SK-N-SH (cell line): ENCODE measurements around the gene VKORC1L1. TPM values are rescaled to one million over a fixed set of nuclear protein-coding genes. Genes with fewer than 3 reads are reported as not detected.
A peak's percentile ranks its signal among the peaks of the same experiment; 100 is the strongest.

Experiments
- CTCF ChIA-PET: fragments of 300-600, 350-600 bp; formaldehyde crosslinking; extraction: SDS; loops from one replicate; lab custom pipeline; 2021; lab: Yijun Ruan, JAX
- POLR2A ChIA-PET: fragments of 350-600 bp; sonication (Branson Sonifier 250); formaldehyde crosslinking; extraction: SDS; loops from one replicate; lab custom pipeline; 2020; ENCODE audit warnings: antibody characterized with exemption, inconsistent platforms; lab: Yijun Ruan, JAX
- DNase-seq: peaks from one replicate; pipeline ENCODE4 v3.0.0; 2012
- H2AFZ ChIP-seq: fragments of 200-600 bp; sonication (generic); 2 replicates; pipeline ENCODE4 v1.8.1; 2016; ENCODE audit warnings: antibody characterized with exemption, mild to moderate bottlenecking, low read depth
- H3F3A ChIP-seq: fragments of 200-600 bp; sonication (generic); replicated peaks from 2 replicates; pipeline ENCODE3; 2016; ENCODE audit warnings: antibody characterized with exemption, mild to moderate bottlenecking; ENCODE audit not compliant: insufficient read depth
- H3K27ac ChIP-seq, 2 experiments: fragments of 200-500 bp in 1 of 2; fragments of 200-600 bp in 1 of 2; sonication (Bioruptor generic) in 1 of 2; sonication (generic), shearing (Covaris generic) in 1 of 2; 2 replicates each; pipeline versions ENCODE4 v1.5.1 to v1.6.1; 2014 to 2016; ENCODE audit warnings: low read depth in 2 of 2, inconsistent platforms in 1 of 2, low read length in 1 of 2, mild to moderate bottlenecking in 1 of 2, mixed read lengths in 1 of 2
- H3K27me3 ChIP-seq: fragments of 200-600 bp; sonication (generic), shearing (Covaris generic); 2 replicates; pipeline ENCODE4 v1.6.1; 2016; ENCODE audit warnings: mixed run types; ENCODE audit not compliant: insufficient read depth
- H3K36me3 ChIP-seq, 2 experiments: fragments of 200-500 bp in 1 of 2; fragments of 200-600 bp in 1 of 2; sonication (Bioruptor generic) in 1 of 2; sonication (generic) in 1 of 2; replicated peaks in 1 of 2; 2 replicates each; pipeline versions ENCODE3 to v1.5.1; 2014 to 2016; ENCODE audit warnings: low read length in 1 of 2, mild to moderate bottlenecking in 1 of 2; ENCODE audit not compliant: insufficient read depth in 2 of 2, control insufficient read depth in 1 of 2
- H3K4me1 ChIP-seq, 2 experiments: fragments of 200-500 bp in 1 of 2; fragments of 200-600 bp in 1 of 2; sonication (Bioruptor generic) in 1 of 2; sonication (generic), shearing (Covaris generic) in 1 of 2; 2 replicates each; pipeline versions ENCODE4 v1.5.1 to v1.6.1; 2014 to 2016; ENCODE audit warnings: low read depth in 1 of 2, low read length in 1 of 2, mixed run types in 1 of 2; ENCODE audit not compliant: insufficient read depth in 2 of 2, control insufficient read depth in 1 of 2
- H3K4me2 ChIP-seq: fragments of 200-600 bp; sonication (generic), shearing (Covaris generic); 2 replicates; pipeline ENCODE4 v1.6.1; 2017; ENCODE audit warnings: mixed run types
- H3K4me3 ChIP-seq, 2 experiments: fragments of 200-500 bp in 1 of 2; fragments of 200-600 bp in 1 of 2; sonication (Bioruptor generic) in 1 of 2; sonication (generic), shearing (Covaris generic) in 1 of 2; 2 replicates each; pipeline versions ENCODE4 v1.5.1 to v1.8.1; 2014 to 2016; ENCODE audit warnings: low read depth in 2 of 2, inconsistent platforms in 1 of 2, low read length in 1 of 2, mild to moderate bottlenecking in 1 of 2, mixed read lengths in 1 of 2, moderate library complexity in 1 of 2
- H3K79me2 ChIP-seq: fragments of 200-600 bp; sonication (generic); 2 replicates; pipeline ENCODE4 v1.8.1; 2017; ENCODE audit warnings: mild to moderate bottlenecking; ENCODE audit not compliant: insufficient read depth
- H3K9ac ChIP-seq: fragments of 200-600 bp; sonication (generic); 2 replicates; pipeline ENCODE4 v1.6.1; 2017; ENCODE audit warnings: mixed run types
- H3K9me2 ChIP-seq: fragments of 200-600 bp; sonication (generic); 2 replicates; pipeline ENCODE4 v1.6.1; 2017; ENCODE audit warnings: mixed run types
- H3K9me3 ChIP-seq: fragments of 200-600 bp; sonication (generic); 2 replicates; pipeline ENCODE4 v1.6.1; 2017; ENCODE audit warnings: mixed run types, mild to moderate bottlenecking, moderate library complexity
- H4K20me1 ChIP-seq: fragments of 200-600 bp; sonication (generic); 2 replicates; pipeline ENCODE4 v1.6.1; 2017; ENCODE audit warnings: mild to moderate bottlenecking, mixed run types; ENCODE audit not compliant: insufficient read depth
- CHD2 ChIP-seq: fragments of 150-350 bp; IDR thresholded peaks from 2 replicates; pipeline ENCODE4 v1.6.1; 2018; ENCODE audit warnings: low read length; ENCODE audit not compliant: partially characterized antibody
- ELF1 ChIP-seq: IDR thresholded peaks from 2 replicates; pipeline ENCODE4 v1.4.0; 2012
- FOSL2 ChIP-seq: IDR thresholded peaks from 2 replicates; pipeline ENCODE4 v1.4.0; 2012; ENCODE audit warnings: low read depth, mild to moderate bottlenecking, moderate library complexity, borderline replicate concordance
- FOXM1 ChIP-seq: IDR thresholded peaks from 2 replicates; pipeline ENCODE4 v1.4.0; 2012; ENCODE audit warnings: low read depth, mild to moderate bottlenecking
- GABPA ChIP-seq: IDR thresholded peaks from 2 replicates; pipeline ENCODE4 v1.4.0; 2012; ENCODE audit warnings: low read depth, mild to moderate bottlenecking
- IRF3 ChIP-seq: fragments of 150-350 bp; IDR thresholded peaks from 2 replicates; pipeline ENCODE4 v1.6.1; 2016; ENCODE audit warnings: mild to moderate bottlenecking, low read depth, low read length
- JUND ChIP-seq: IDR thresholded peaks from 2 replicates; pipeline ENCODE4 v1.4.0; 2012
- MEF2A ChIP-seq: IDR thresholded peaks from 2 replicates; pipeline ENCODE4 v1.4.0; 2012; ENCODE audit warnings: low read depth, borderline replicate concordance
- MXI1 ChIP-seq: IDR thresholded peaks from 2 replicates; pipeline ENCODE4 v1.6.1; 2012; ENCODE audit warnings: mild to moderate bottlenecking, low read depth, low read length, improper control_type of control experiment
- NFIC ChIP-seq: IDR thresholded peaks from 2 replicates; pipeline ENCODE4 v1.4.0; 2012; ENCODE audit warnings: borderline replicate concordance
- PBX3 ChIP-seq: IDR thresholded peaks from 2 replicates; pipeline ENCODE4; 2012
- POLR2AphosphoS5 ChIP-seq: IDR thresholded peaks from 2 replicates; pipeline ENCODE4 v1.6.1; 2012; ENCODE audit warnings: low read depth, low read length
- RAD21 ChIP-seq: IDR thresholded peaks from 2 replicates; pipeline ENCODE4 v1.6.1; 2012; ENCODE audit warnings: mild to moderate bottlenecking, low read length
- RCOR1 ChIP-seq: fragments of 150-350 bp; IDR thresholded peaks from 2 replicates; pipeline ENCODE4 v1.6.1; 2017; ENCODE audit warnings: antibody characterized with exemption, low read length
- RFX5 ChIP-seq: IDR thresholded peaks from 2 replicates; pipeline ENCODE4 v1.6.1; 2012; ENCODE audit warnings: mild to moderate bottlenecking, improper control_type of control experiment, low read length
- SIN3A ChIP-seq: IDR thresholded peaks from 2 replicates; pipeline ENCODE4 v1.6.1; 2012; ENCODE audit warnings: low read depth, mild to moderate bottlenecking, low read length, moderate library complexity, borderline replicate concordance
- TAF1 ChIP-seq: IDR thresholded peaks from 2 replicates; pipeline ENCODE4 v1.6.1; 2012; ENCODE audit warnings: low read depth, mild to moderate bottlenecking, low read length, moderate library complexity, borderline replicate concordance
- USF1 ChIP-seq: IDR thresholded peaks from 2 replicates; pipeline ENCODE4 v1.4.0; 2012; ENCODE audit warnings: low read depth, borderline replicate concordance
- ZBTB33 ChIP-seq: IDR thresholded peaks from 2 replicates; pipeline ENCODE4 v1.4.0; 2012; ENCODE audit warnings: low read depth, borderline replicate concordance
- WGBS: methylation state at CpG from one replicate; pipeline ENCODE4 v1.1.6; 2017; ENCODE audit warnings: low lambda C conversion rate; 5-methylcytosine and 5-hydroxymethylcytosine counted together
- polyA plus RNA-seq, 3 experiments: library from polyadenylated mRNA; depleted of rRNA; stranded (reverse); fragments of >200 nt; gene quantifications; 2 replicates each; pipeline ENCODE4 v1.2.3, GENCODE V29; 2012

The VKORC1L1 gene
- polyA plus RNA-seq, 1 of the 3 experiments (the other 2 are of a cell fraction), result 14.7 TPM

- H3K27ac ChIP-seq, result no peak overlapping the region
- TF ChIP-seq ZBTB33, result no peak
- no peak for TF ChIP-seq RAD21
- no peak for TF ChIP-seq MEF2A
- TF ChIP-seq, all 33 proteins: peak for 0
Measured at GRCh38 chr7:65980478-65981250, 107.8 kb downstream of the VKORC1L1 start.

GRCh38 chr7:65981965-65982792, 109.3 kb downstream of the VKORC1L1 start, which contains the start of gene GUSB:
Gene GUSB (minus strand): TSS chr7:65982213. CDS start chr7:65982183, 30 bp downstream.
- Histone ChIP-seq H3K79me2 (peaks cover 35% of the 10 kb centered on the region), H3K4me1 (peaks cover 13 to 15% of the 10 kb centered on the region in 2 experiments; a peak in 1 of 4 replicates), H3K4me2 (peak within 1 kb of the TSS; percentile 99), H3K4me3 (peak within 1 kb of the TSS; percentile 64 to 99), H3K27ac (peak within 1 kb of the TSS; percentile 44 to 67; a peak in 3 of 4 replicates), H3K9ac (peak within 1 kb of the TSS; percentile 79), H3K9me3 (no peaks in the 10 kb centered on the region), H3K27me3 (no peaks in the 10 kb centered on the region), H3F3A (no peaks in the 10 kb centered on the region), H2AFZ (peak within 1 kb of the TSS; percentile 100), H4K20me1 (peaks cover 8% of the 10 kb centered on the region; the same call in 1 of the 2 replicates), H3K9me2 (no peaks in the 10 kb centered on the region), H3K36me3 (peaks cover 4 to 7% of the 10 kb centered on the region in 2 experiments)
- POLR2A ChIA-PET, result interaction anchor here (1.0 kb wide), 1 partner anchor 91 kb away, joined by 3 read pairs; no protein-coding TSS in a partner anchor
- WGBS, result 9% methylated on average over 52 of the region's 62 CpGs
- peak; percentile 99 for DNase-seq
- CTCF ChIA-PET, result interaction anchor here (0.9 to 1.5 kb wide), 3 partner anchors 17 to 45 kb away, joined by 3 to 6 read pairs (median 3); no protein-coding TSS in a partner anchor
- no peak for TF ChIP-seq RCOR1
- TF ChIP-seq MEF2A, result no peak
- peak; percentile 48 for TF ChIP-seq GABPA
- no peak for TF ChIP-seq JUND
- no peak for TF ChIP-seq FOSL2
- TF ChIP-seq USF1, result peak; percentile 91
- TF ChIP-seq TAF1, result peak; percentile 89
- TF ChIP-seq PBX3, result 0 out of 2 replicates have a peak, but pooled peaks have one; percentile 29
- peak; percentile 94 for TF ChIP-seq MXI1
- TF ChIP-seq FOXM1, result no peak
- peak; percentile 99 for TF ChIP-seq SIN3A
- TF ChIP-seq NFIC, result peak; percentile 51; the same call in 1 of the 2 replicates
- TF ChIP-seq ELF1, result peak; percentile 87
- TF ChIP-seq CHD2, result no peak
- no peak for TF ChIP-seq IRF3
- no peak for TF ChIP-seq RFX5
- TF ChIP-seq POLR2AphosphoS5, result peak; percentile 86

More at GRCh38 chr7:65980478-65981250, 107.8 kb downstream of the VKORC1L1 start:
- Histone ChIP-seq H3F3A (no peaks in the 10 kb centered on the region), H3K4me3 (peak overlapping the region; percentile 64 to 99), H3K4me2 (peak overlapping the region; percentile 99), H3K9me3 (no peaks in the 10 kb centered on the region), H3K27me3 (no peaks in the 10 kb centered on the region), H3K36me3 (peaks cover 4 to 10% of the 10 kb centered on the region in 2 experiments), H2AFZ (no peak overlapping the region), H4K20me1 (peaks cover 13% of the 10 kb centered on the region; the same call in 1 of the 2 replicates), H3K79me2 (peaks cover 35% of the 10 kb centered on the region), H3K9ac (peak overlapping the region; percentile 79), H3K9me2 (no peaks in the 10 kb centered on the region), H3K4me1 (peaks cover 13 to 15% of the 10 kb centered on the region in 2 experiments; a peak in 1 of 4 replicates)
- DNase-seq, result peak; percentile 67
- POLR2A ChIA-PET, result interaction anchor here (0.6 to 1.0 kb wide), 3 partner anchors 10 to 607 kb away, joined by 3 to 6 read pairs (median 3); no protein-coding TSS in a partner anchor
- 55% methylated on average over 10 of the region's 11 CpGs for WGBS
- CTCF ChIA-PET, result interaction anchor here (0.7 to 1.5 kb wide), 3 partner anchors 15 to 926 kb away, joined by 3 to 6 read pairs (median 5); no protein-coding TSS in a partner anchor
